ENCODE data around the gene DCAF8L2. TPM values are rescaled to one million over a fixed set of nuclear protein-coding genes. Genes with fewer than 3 reads are reported as not detected.

Gene DCAF8L2
- total and polyA plus RNA-seq, 2 of the 13 experiments (the other 11 are each of a cell fraction or from before 2014, with no cell fraction given) = not detected

- no peak for ATAC-seq
- CTCF ChIA-PET (ENCODE audit: low intra/inter-chr PET ratio, low total read pairs) = no interaction called here
- no peak for FAIRE-seq
Measured at GRCh38 chrX:27575565-27575964, 14.6 kb upstream of the DCAF8L2 start.

More at GRCh38 chrX:27575565-27575964, 14.6 kb upstream of the DCAF8L2 start:
- H3K9ac ChIP-seq (ENCODE audit: insufficient read depth, low read depth, low read length) = no peak overlapping the region
- no peaks in the 10 kb centered on the region; the same call in 1 of the 2 replicates for H3K4me1 ChIP-seq (ENCODE audit: insufficient read depth, low read length)
- BruUV-seq (replicated peaks) = no TSS peak
- H3K4me3 ChIP-seq (replicated peaks in 1 of 3; ENCODE audit: insufficient read depth in 1 of 3, low read depth in 2 of 3, low read length in 3 of 3) = no peak overlapping the region
- H2AFZ ChIP-seq (ENCODE audit: low read length) = no peak overlapping the region
- H3K9me3 ChIP-seq (ENCODE audit: low read length) = no peaks in the 10 kb centered on the region
- intact Hi-C loops (cut with micrococcal nuclease; ENCODE audit: unreplicated experiment) = no loop called here
- POLR2A ChIA-PET = no interaction called here
- no peak for DNase-seq (ENCODE audit: low spot score)
- no peaks in the 10 kb centered on the region for H3K27me3 ChIP-seq (ENCODE audit: control insufficient read depth in 1 of 2, insufficient read depth in 2 of 2, low read length in 2 of 2)
- no peak overlapping the region for H3K4me2 ChIP-seq (ENCODE audit: low read depth, low read length)
- H3K27ac ChIP-seq (ENCODE audit: extremely low read length, insufficient read depth, low read length) = no peak overlapping the region
- in situ Hi-C loops (cut with HindIII; ENCODE audit: extremely low pct_ligation_motif_present, low pct_unique_long_range_greater_than_20kb) = no loop called here
- H3K79me2 ChIP-seq (ENCODE audit: insufficient read depth, low read length) = no peaks in the 10 kb centered on the region
- no peaks in the 10 kb centered on the region for H3K36me3 ChIP-seq (replicated peaks in 1 of 2; ENCODE audit: control insufficient read depth in 1 of 2, insufficient read depth in 2 of 2, low read length in 2 of 2)
- no peak for TF ChIP-seq ZFP91 (CRISPR knock-in tag; IDR thresholded peaks at IDR 0.05; ENCODE audit: borderline replicate concordance)
- TF ChIP-seq MEF2D (CRISPR knock-in tag; IDR thresholded peaks at IDR 0.05) = no peak
- TF ChIP-seq CEBPZ (IDR thresholded peaks at IDR 0.05; ENCODE audit: low read length) = no peak
- TF ChIP-seq BRF2 (CRISPR knock-in tag; IDR thresholded peaks at IDR 0.05) = no peak
- TF ChIP-seq HNRNPUL1 (IDR thresholded peaks at IDR 0.05; ENCODE audit: low read depth, low read length) = no peak
- no peak for TF ChIP-seq ZKSCAN8 (CRISPR knock-in tag; IDR thresholded peaks at IDR 0.05; ENCODE audit: borderline replicate concordance)
- TF ChIP-seq ZHX1 (CRISPR knock-in tag; IDR thresholded peaks at IDR 0.05; ENCODE audit: low read depth) = no peak
- no peak for TF ChIP-seq ZNF839 (CRISPR knock-in tag; IDR thresholded peaks at IDR 0.05; ENCODE audit: borderline replicate concordance)
- TF ChIP-seq DR1 (CRISPR knock-in tag; IDR thresholded peaks at IDR 0.05) = no peak
- TF ChIP-seq BRCA1 (CRISPR knock-in tag; IDR thresholded peaks at IDR 0.05) = no peak
- no peak for TF ChIP-seq THAP11 (CRISPR knock-in tag; IDR thresholded peaks at IDR 0.05)
- no peak for TF ChIP-seq MTF2 (CRISPR knock-in tag; IDR thresholded peaks at IDR 0.05; ENCODE audit: borderline replicate concordance)
- TF ChIP-seq CCAR2 (optimal IDR thresholded peaks at IDR 0.05; ENCODE audit: low read depth, low read length) = no peak
- TF ChIP-seq KLF13 (CRISPR knock-in tag; IDR thresholded peaks at IDR 0.05) = no peak
- TF ChIP-seq ZNF879 (CRISPR knock-in tag; IDR thresholded peaks at IDR 0.05) = no peak
- TF ChIP-seq TSC22D2 (CRISPR knock-in tag; IDR thresholded peaks at IDR 0.05; ENCODE audit: borderline replicate concordance) = no peak
- no peaks in the 10 kb centered on the region for H4K20me1 ChIP-seq (ENCODE audit: insufficient read depth, low read length)

Measured in HepG2 (cell line).